BE2C (cell line): ENCODE results near the gene SLC25A13.

Experiments used
- DNase-seq: peaks from one replicate; pipeline ENCODE4 v3.0.0-alpha.2; 2020
- H3K27me3 ChIP-seq: fragments of 250-450 bp; sonication (Bioruptor Pico); 2 replicates; pipeline ENCODE4 v1.5.1; 2020; ENCODE audit warnings: mild to moderate bottlenecking
- H3K36me3 ChIP-seq: fragments of 250-450 bp; sonication (Bioruptor Pico); 2 replicates; pipeline ENCODE4 v1.5.1; 2020; ENCODE audit warnings: mild to moderate bottlenecking
- H3K4me1 ChIP-seq: fragments of 250-450 bp; sonication (Bioruptor Pico); 2 replicates; pipeline ENCODE4 v1.5.1; 2020
- H3K4me3 ChIP-seq: 2 replicates; pipeline ENCODE4 v1.5.1; 2011; ENCODE audit warnings: low read depth, low read length
- H3K9me3 ChIP-seq: fragments of 250-450 bp; sonication (Bioruptor Pico); 2 replicates; pipeline ENCODE4 v1.5.1; 2020
- TF ChIP-seq, protein P1 (sequence below): IDR thresholded peaks from 2 replicates; pipeline ENCODE4 v1.5.1; 2012; ENCODE audit warnings: mild to moderate bottlenecking, low read depth, low read length

SLC25A13 gene

DNA sequence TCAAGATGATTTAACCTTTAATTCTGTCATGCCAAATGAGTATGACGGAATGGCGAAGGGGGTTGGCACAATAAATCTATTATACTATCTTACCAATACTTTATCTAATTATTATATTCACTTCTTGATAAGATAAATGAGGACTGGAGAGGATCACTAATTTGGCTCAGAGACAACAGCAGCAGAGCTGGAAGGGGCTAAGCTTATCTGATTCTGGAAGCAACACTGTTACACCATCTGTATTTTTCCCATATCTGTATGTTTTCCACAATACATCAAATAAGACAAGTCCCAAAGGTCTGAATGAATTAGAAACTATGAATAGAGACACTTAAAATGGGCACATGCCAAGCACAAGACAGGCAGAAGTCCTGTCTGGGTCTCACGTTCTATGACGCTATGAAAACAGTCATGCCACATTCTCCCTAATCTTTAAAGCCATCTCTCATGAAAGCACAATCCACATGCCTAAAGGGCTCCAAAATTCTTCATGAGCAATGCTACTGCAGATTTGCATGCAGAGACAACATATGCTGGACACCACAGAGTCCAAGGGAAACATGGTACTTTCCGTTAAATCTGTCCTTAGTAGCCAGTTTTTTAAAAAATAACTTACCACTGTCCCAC is 88.3 kb downstream of the SLC25A13 start:
- DNase-seq = no peak
- Histone ChIP-seq H3K27me3 (no peaks in the 10 kb centered on the region), H3K4me3 (no peak overlapping the region), H3K9me3 (peaks cover 3% of the 10 kb centered on the region; the same call in 1 of the 2 replicates), H3K4me1 (peaks cover 24% of the 10 kb centered on the region), H3K36me3 (peaks cover 10% of the 10 kb centered on the region)
- TF ChIP-seq, protein P1, sequence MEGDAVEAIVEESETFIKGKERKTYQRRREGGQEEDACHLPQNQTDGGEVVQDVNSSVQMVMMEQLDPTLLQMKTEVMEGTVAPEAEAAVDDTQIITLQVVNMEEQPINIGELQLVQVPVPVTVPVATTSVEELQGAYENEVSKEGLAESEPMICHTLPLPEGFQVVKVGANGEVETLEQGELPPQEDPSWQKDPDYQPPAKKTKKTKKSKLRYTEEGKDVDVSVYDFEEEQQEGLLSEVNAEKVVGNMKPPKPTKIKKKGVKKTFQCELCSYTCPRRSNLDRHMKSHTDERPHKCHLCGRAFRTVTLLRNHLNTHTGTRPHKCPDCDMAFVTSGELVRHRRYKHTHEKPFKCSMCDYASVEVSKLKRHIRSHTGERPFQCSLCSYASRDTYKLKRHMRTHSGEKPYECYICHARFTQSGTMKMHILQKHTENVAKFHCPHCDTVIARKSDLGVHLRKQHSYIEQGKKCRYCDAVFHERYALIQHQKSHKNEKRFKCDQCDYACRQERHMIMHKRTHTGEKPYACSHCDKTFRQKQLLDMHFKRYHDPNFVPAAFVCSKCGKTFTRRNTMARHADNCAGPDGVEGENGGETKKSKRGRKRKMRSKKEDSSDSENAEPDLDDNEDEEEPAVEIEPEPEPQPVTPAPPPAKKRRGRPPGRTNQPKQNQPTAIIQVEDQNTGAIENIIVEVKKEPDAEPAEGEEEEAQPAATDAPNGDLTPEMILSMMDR = no peak

DNA sequence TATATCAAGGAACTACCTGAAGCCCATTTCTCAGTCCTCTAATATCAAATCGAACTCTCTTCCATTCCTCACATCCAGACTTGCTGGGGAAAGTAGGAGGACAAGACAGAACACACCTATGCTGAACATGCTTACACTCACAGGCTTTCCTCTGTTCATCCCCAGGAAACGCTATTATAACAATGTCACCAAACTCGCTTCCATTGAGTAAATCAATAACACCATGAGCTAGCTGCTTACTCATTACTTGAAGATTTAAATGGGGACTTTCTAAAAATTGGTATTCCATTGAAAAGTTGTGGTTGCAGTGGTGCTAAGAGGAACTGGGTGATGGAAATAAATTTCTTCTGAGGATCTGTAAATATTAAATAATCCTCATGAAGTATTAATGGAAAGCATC is 88.8 kb downstream of the SLC25A13 start:
- TF ChIP-seq, protein P1 = no peak
- H3K9me3 ChIP-seq = peaks cover 5% of the 10 kb centered on the region; the same call in 1 of the 2 replicates
- peaks cover 24% of the 10 kb centered on the region for H3K4me1 ChIP-seq
- no peak overlapping the region for H3K4me3 ChIP-seq
- no peaks in the 10 kb centered on the region for H3K27me3 ChIP-seq
- H3K36me3 ChIP-seq = peaks cover 10% of the 10 kb centered on the region
- DNase-seq = no peak

DNA sequence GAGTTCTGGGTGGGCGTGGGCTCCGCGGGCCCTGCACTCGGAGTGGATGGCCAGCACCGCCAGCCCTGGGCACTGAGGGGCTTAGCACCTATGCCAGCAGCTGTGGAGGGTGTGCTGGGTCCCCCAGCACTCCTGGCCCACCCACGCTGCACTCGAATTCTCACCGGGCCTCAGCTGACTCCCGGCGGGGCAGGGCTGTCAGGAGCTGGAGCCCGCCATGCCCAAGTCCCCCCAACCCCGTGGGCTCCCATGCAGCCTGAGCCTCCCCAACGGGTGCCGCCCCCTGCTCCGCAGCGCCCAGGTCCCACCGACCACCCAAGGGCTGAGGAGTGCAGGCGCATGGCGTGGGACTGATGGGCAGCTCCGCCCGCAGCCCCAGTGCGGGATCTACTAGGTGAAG is 93.1 kb downstream of the SLC25A13 start:
- Histone ChIP-seq H3K9me3 (peaks cover 5% of the 10 kb centered on the region; the same call in 1 of the 2 replicates), H3K36me3 (peaks cover 10% of the 10 kb centered on the region; the same call in 1 of the 2 replicates), H3K4me3 (no peak overlapping the region), H3K27me3 (no peaks in the 10 kb centered on the region), H3K4me1 (peaks cover 7% of the 10 kb centered on the region)
- TF ChIP-seq, protein P1 = no peak
- DNase-seq = no peak

DNA sequence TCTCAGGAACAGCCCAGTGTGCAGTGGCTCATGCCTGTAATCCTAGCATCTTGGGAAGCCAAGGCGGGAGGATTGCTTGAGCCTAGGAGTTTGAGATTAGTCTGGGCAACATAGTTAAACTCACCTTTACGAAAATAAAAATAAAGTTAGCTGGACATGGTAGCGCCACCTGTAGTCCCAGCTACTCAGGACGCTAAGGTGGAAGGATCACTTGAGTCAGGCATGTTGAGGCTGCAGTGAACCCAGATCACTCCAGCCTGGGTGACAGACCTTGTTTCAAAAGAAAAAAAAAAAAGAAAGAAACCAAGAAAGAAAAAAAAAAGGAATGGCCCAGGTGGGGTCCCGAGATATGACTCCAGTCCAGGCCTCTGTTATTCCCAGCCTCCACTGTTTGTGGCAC is 96.6 kb downstream of the SLC25A13 start:
- TF ChIP-seq, protein P1 = no peak
- no peaks in the 10 kb centered on the region for H3K27me3 ChIP-seq
- no peaks in the 10 kb centered on the region for H3K4me1 ChIP-seq

DNA sequence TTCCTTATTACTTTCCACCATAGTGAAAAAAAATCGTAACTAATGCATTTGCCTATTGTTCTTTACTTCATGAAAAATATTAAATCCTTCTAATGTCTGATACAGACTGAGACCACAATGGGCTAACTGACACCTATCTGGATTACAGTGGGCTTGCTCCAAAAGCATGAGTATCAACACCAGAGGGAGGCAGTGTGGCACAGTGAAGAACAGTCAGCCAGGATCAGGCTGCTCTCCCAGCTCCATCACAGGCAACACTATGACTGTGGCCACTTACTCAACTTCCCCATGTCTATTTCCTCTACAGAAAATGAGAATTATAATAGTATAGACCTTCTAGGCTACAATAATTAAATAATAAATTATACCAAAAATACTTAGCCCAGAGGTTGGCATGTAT is 97.2 kb downstream of the SLC25A13 start:
- DNase-seq = no peak
- no peak overlapping the region for H3K4me3 ChIP-seq
- TF ChIP-seq, protein P1 = peak; percentile 57
- H3K4me1 ChIP-seq = no peaks in the 10 kb centered on the region
- H3K36me3 ChIP-seq = 0 out of 2 replicates have a peak, but pooled peaks cover 1% of the 10 kb centered on the region
- peaks cover 5% of the 10 kb centered on the region; the same call in 1 of the 2 replicates for H3K9me3 ChIP-seq
- no peaks in the 10 kb centered on the region for H3K27me3 ChIP-seq

More for the DNA sequence above, 96.6 kb downstream of the SLC25A13 start:
- Histone ChIP-seq H3K9me3 (peaks cover 5% of the 10 kb centered on the region; the same call in 1 of the 2 replicates), H3K36me3 (0 out of 2 replicates have a peak, but pooled peaks cover 4% of the 10 kb centered on the region), H3K4me3 (no peak overlapping the region)
- DNase-seq = no peak

DNA sequence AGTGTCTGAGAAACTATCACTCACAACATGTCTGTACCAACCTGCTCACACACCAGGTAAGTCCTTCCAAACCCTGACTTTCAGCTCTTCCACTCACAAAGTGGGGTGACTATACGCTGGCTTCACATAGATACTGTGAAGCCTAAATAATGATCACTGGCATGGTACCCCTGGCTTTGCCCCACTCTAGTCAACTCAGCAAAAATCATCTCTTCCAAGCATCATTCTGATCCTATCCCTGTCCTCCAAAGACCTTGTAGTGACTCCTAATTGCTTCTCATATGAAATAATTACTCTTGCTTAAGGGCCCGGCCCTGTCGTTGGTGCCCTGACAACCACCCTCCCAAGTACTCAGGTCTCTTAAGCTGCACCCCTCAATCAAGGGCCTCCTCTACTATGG is 97.8 kb downstream of the SLC25A13 start:
- TF ChIP-seq, protein P1 = no peak
- Histone ChIP-seq H3K9me3 (peaks cover 5% of the 10 kb centered on the region; the same call in 1 of the 2 replicates), H3K4me1 (no peaks in the 10 kb centered on the region), H3K27me3 (no peaks in the 10 kb centered on the region), H3K36me3 (no peaks in the 10 kb centered on the region), H3K4me3 (no peak overlapping the region)
- DNase-seq = no peak
